HG03457 (cell line): ENCODE measurements around the gene GPC3.

Experiments used
- ATAC-seq: cut with Tn5 transposase; IDR thresholded peaks from one replicate; pipeline ENCODE4 v1.9.1; 2021; ENCODE audit warnings: moderate number of reproducible peaks; ENCODE audit not compliant: unreplicated experiment

GPC3 gene

GRCh38 chrX:133702230-133702629, 283.2 kb downstream of the GPC3 start:
- ATAC-seq: no peak

GRCh38 chrX:133699023-133699728, 286.2 kb downstream of the GPC3 start:
- ATAC-seq: no peak

GRCh38 chrX:133698298-133698697, 287.1 kb downstream of the GPC3 start:
- no peak for ATAC-seq

GRCh38 chrX:133697656-133698055, 287.7 kb downstream of the GPC3 start:
- ATAC-seq: no peak

GRCh38 chrX:133689997-133690599, 295.3 kb downstream of the GPC3 start:
- no peak for ATAC-seq

- ATAC-seq: no peak
Observed at GRCh38 chrX:133685822-133686221, 299.6 kb downstream of the GPC3 start.

GRCh38 chrX:133681897-133682296, 303.5 kb downstream of the GPC3 start:
- ATAC-seq: no peak

- ATAC-seq: no peak
Observed at GRCh38 chrX:133681421-133681820, 304.0 kb downstream of the GPC3 start.

GRCh38 chrX:133677123-133678063, 308.0 kb downstream of the GPC3 start:
- no peak for ATAC-seq

- no peak for ATAC-seq
Observed at GRCh38 chrX:133676344-133677122, 308.9 kb downstream of the GPC3 start.

GRCh38 chrX:133674726-133675470, 310.5 kb downstream of the GPC3 start:
- ATAC-seq: no peak

GRCh38 chrX:133670383-133670782, 315.0 kb downstream of the GPC3 start:
- ATAC-seq: no peak

GRCh38 chrX:133669214-133669613, 316.2 kb downstream of the GPC3 start:
- ATAC-seq: no peak

GRCh38 chrX:133668225-133668931, 317.0 kb downstream of the GPC3 start:
- ATAC-seq: no peak

GRCh38 chrX:133666256-133666655, 319.1 kb downstream of the GPC3 start:
- no peak for ATAC-seq

GRCh38 chrX:133661962-133662839, 323.2 kb downstream of the GPC3 start:
- ATAC-seq: no peak

GRCh38 chrX:133660281-133660680, 325.1 kb downstream of the GPC3 start:
- no peak for ATAC-seq

- no peak for ATAC-seq
Observed at GRCh38 chrX:133658293-133658911, 327.0 kb downstream of the GPC3 start.
